H1 (cell line): Measurements from ENCODE around the gene HBM. TPM values are rescaled to one million over a fixed set of nuclear protein-coding genes. Genes with fewer than 3 reads are reported as not detected.

Source experiments
- CTCF ChIA-PET: fragments of 300-600 bp; sonication (Branson Sonifier 250); formaldehyde crosslinking; loops from one replicate; lab custom pipeline; 2021; ENCODE audit not compliant: partially characterized antibody; lab: Charles Lee
- POLR2A ChIA-PET: fragments of 300-600 bp; sonication (Branson Sonifier 250); formaldehyde crosslinking; loops from one replicate; lab custom pipeline; 2021; ENCODE audit warnings: inconsistent platforms; ENCODE audit not compliant: partially characterized antibody; lab: Charles Lee
- DNase-seq, 2 experiments: peaks; one replicate each; pipeline versions ENCODE4 v3.0.0 to v3.0.0-alpha.2; 2010 to 2022; ENCODE audit warnings: low spot score in 2 of 2, low read depth in 1 of 2, mixed read lengths in 1 of 2
- FAIRE-seq: peaks from 2 replicates; lab custom pipeline; 2011; peaks lifted over from hg19 to GRCh38; lab: Jason Lieb, UNC
- H2AFZ ChIP-seq: 2 replicates; pipeline ENCODE4 v1.8.1; 2012; ENCODE audit warnings: low read length, inconsistent platforms
- H2AK5ac ChIP-seq: 2 replicates; pipeline ENCODE4 v1.6.1; 2013; ENCODE audit warnings: low read depth, low read length
- H2BK120ac ChIP-seq: replicated peaks from 2 replicates; pipeline ENCODE3; 2013; ENCODE audit warnings: low read depth, low read length, inconsistent platforms
- H2BK12ac ChIP-seq: 2 replicates; pipeline ENCODE4 v1.6.1; 2013; ENCODE audit warnings: low read depth, low read length
- H2BK15ac ChIP-seq: 2 replicates; pipeline ENCODE4 v1.6.1; 2013; ENCODE audit warnings: low read length
- H2BK20ac ChIP-seq: 2 replicates; pipeline ENCODE4 v1.6.1; 2013; ENCODE audit warnings: low read length
- H2BK5ac ChIP-seq: 2 replicates; pipeline ENCODE4 v1.6.1; 2013; ENCODE audit warnings: low read depth, low read length
- H3K14ac ChIP-seq: 2 replicates; pipeline ENCODE4 v1.6.1; 2013; ENCODE audit warnings: inconsistent platforms; ENCODE audit not compliant: insufficient read length
- H3K18ac ChIP-seq: 2 replicates; pipeline ENCODE4 v1.6.1; 2013; ENCODE audit warnings: low read length; ENCODE audit errors: extremely low read depth
- H3K23ac ChIP-seq: 2 replicates; pipeline ENCODE4 v1.6.1; 2013; ENCODE audit warnings: inconsistent platforms; ENCODE audit not compliant: insufficient read length
- H3K23me2 ChIP-seq: 2 replicates; pipeline ENCODE4 v1.6.1; 2013; ENCODE audit warnings: low read depth, low read length
- H3K27ac ChIP-seq: 2 replicates; pipeline ENCODE4 v1.6.1; 2011; ENCODE audit warnings: low read depth, low read length, inconsistent platforms
- H3K27me3 ChIP-seq, 4 experiments: replicated peaks in 1 of 4; 1 replicate in 1 of 4; 2 replicates in 3 of 4; pipeline versions ENCODE4 v1.6.1 to v1.8.1; 2011 to 2013; ENCODE audit warnings: low read length in 3 of 4, mild to moderate bottlenecking in 3 of 4, inconsistent platforms in 2 of 4, mixed read lengths in 2 of 4, moderate library complexity in 1 of 4; ENCODE audit not compliant: control insufficient read depth in 3 of 4, insufficient read depth in 3 of 4; ENCODE audit errors: extremely low read depth in 1 of 4
- H3K36me3 ChIP-seq, 4 experiments: 2 replicates each; pipeline versions ENCODE4 v1.6.1 to v1.8.1; 2011 to 2013; ENCODE audit warnings: mild to moderate bottlenecking in 4 of 4, low read length in 3 of 4, moderate library complexity in 2 of 4, control low read depth in 1 of 4, inconsistent platforms in 1 of 4; ENCODE audit not compliant: insufficient read depth in 4 of 4, control insufficient read depth in 2 of 4
- H3K4ac ChIP-seq: replicated peaks from 2 replicates; pipeline ENCODE3; 2013; ENCODE audit warnings: low read length, low read depth, mixed read lengths, inconsistent platforms; ENCODE audit not compliant: insufficient read length
- H3K4me1 ChIP-seq, 4 experiments: replicated peaks in 1 of 4; 1 replicate in 1 of 4; 2 replicates in 3 of 4; pipeline versions ENCODE4 v1.6.1 to v1.8.1; 2011 to 2013; ENCODE audit warnings: low read length in 3 of 4, inconsistent platforms in 2 of 4, mixed read lengths in 1 of 4; ENCODE audit not compliant: insufficient read depth in 4 of 4, control insufficient read depth in 3 of 4
- H3K4me2 ChIP-seq, 2 experiments: 2 replicates each; pipeline versions ENCODE4 v1.6.1 to v1.8.1; 2011 to 2013; ENCODE audit warnings: low read depth in 2 of 2, low read length in 2 of 2, control low read depth in 1 of 2, inconsistent platforms in 1 of 2, mild to moderate bottlenecking in 1 of 2; ENCODE audit not compliant: insufficient read depth in 1 of 2
- H3K4me3 ChIP-seq, 4 experiments: fragments of 200-600, 300-600 bp in 1 of 4; sonication (generic), shearing (Covaris generic), sonication (Bioruptor Twin) in 1 of 4; 2 replicates each; pipeline versions ENCODE4 v1.5.1 to v1.8.1; 2011 to 2016; ENCODE audit warnings: low read length in 4 of 4, low read depth in 3 of 4, control low read depth in 2 of 4, inconsistent platforms in 2 of 4, mild to moderate bottlenecking in 2 of 4, mixed read lengths in 1 of 4, moderate library complexity in 1 of 4; ENCODE audit not compliant: insufficient read depth in 2 of 4; ENCODE audit errors: extremely low read depth in 1 of 4
- H3K56ac ChIP-seq: replicated peaks from 2 replicates; pipeline ENCODE3; 2013; ENCODE audit warnings: low read depth, mild to moderate bottlenecking, mixed read lengths, low read length, inconsistent platforms; ENCODE audit not compliant: insufficient read length
- H3K79me1 ChIP-seq: 2 replicates; pipeline ENCODE4 v1.6.1; 2013; ENCODE audit warnings: low read depth, low read length, control low read depth
- H3K79me2 ChIP-seq, 2 experiments: 2 replicates each; pipeline versions ENCODE4 v1.6.1 to v1.8.1; 2012 to 2013; ENCODE audit warnings: low read length in 2 of 2, mild to moderate bottlenecking in 2 of 2, inconsistent platforms in 1 of 2; ENCODE audit not compliant: insufficient read depth in 2 of 2, control insufficient read depth in 1 of 2
- H3K9ac ChIP-seq, 4 experiments: replicated peaks in 1 of 4; 1 replicate in 1 of 4; 2 replicates in 3 of 4; pipeline versions ENCODE4 v1.6.1 to v1.8.1; 2011 to 2013; ENCODE audit warnings: low read depth in 3 of 4, low read length in 3 of 4, control low read depth in 2 of 4, mild to moderate bottlenecking in 2 of 4, moderate library complexity in 2 of 4, inconsistent platforms in 1 of 4; ENCODE audit errors: extremely low read depth in 1 of 4
- H3K9me3 ChIP-seq, 2 experiments: 2 replicates each; pipeline versions ENCODE4 v1.6.1 to v1.8.1; 2012 to 2013; ENCODE audit warnings: mild to moderate bottlenecking in 2 of 2, moderate library complexity in 2 of 2, control low read depth in 1 of 2, inconsistent platforms in 1 of 2, low read depth in 1 of 2, low read length in 1 of 2, mixed read lengths in 1 of 2; ENCODE audit not compliant: insufficient read depth in 2 of 2
- H4K20me1 ChIP-seq, 2 experiments: replicated peaks in 1 of 2; 2 replicates each; pipeline versions ENCODE3 to v1.8.1; 2011 to 2013; ENCODE audit warnings: inconsistent platforms in 2 of 2, low read length in 2 of 2, mild to moderate bottlenecking in 1 of 2; ENCODE audit not compliant: insufficient read depth in 2 of 2, control insufficient read depth in 1 of 2
- H4K5ac ChIP-seq: 2 replicates; pipeline ENCODE4 v1.6.1; 2013; ENCODE audit warnings: low read length, low read depth, mixed read lengths, inconsistent platforms; ENCODE audit not compliant: insufficient read length
- H4K8ac ChIP-seq: 2 replicates; pipeline ENCODE4 v1.8.0; 2013; ENCODE audit warnings: mild to moderate bottlenecking, moderate library complexity, low read length, inconsistent platforms; ENCODE audit not compliant: insufficient read depth; ENCODE audit errors: extremely low read depth
- H4K91ac ChIP-seq: replicated peaks from 2 replicates; pipeline ENCODE3; 2013; ENCODE audit warnings: low read length, mixed read lengths, inconsistent platforms; ENCODE audit not compliant: insufficient read length
- BCL11A ChIP-seq, 2 experiments: IDR thresholded peaks; one replicate each; pipeline ENCODE4 v1.6.1; 2011; ENCODE audit warnings: low read depth in 2 of 2, low read length in 2 of 2, mild to moderate bottlenecking in 2 of 2
- CREB1 ChIP-seq: IDR thresholded peaks from 2 replicates; pipeline ENCODE4 v1.6.1; 2012; ENCODE audit warnings: inconsistent platforms
- CTCF ChIP-seq, 3 experiments: IDR thresholded peaks; 1 replicate in 2 of 3; 2 replicates in 1 of 3; pipeline versions ENCODE4 v1.5.1 to v1.6.1; 2011; ENCODE audit warnings: low read length in 3 of 3, mild to moderate bottlenecking in 3 of 3, inconsistent platforms in 2 of 3, low read depth in 1 of 3, moderate library complexity in 1 of 3; ENCODE audit not compliant: insufficient read depth in 1 of 3; ENCODE audit errors: control extremely low read depth in 1 of 3
- EP300 ChIP-seq, 2 experiments: IDR thresholded peaks; 1 replicate in 1 of 2; 2 replicates in 1 of 2; pipeline ENCODE4 v1.6.1; 2011 to 2012; ENCODE audit warnings: low read depth in 2 of 2, low read length in 2 of 2, mild to moderate bottlenecking in 2 of 2, borderline replicate concordance in 1 of 2, inconsistent platforms in 1 of 2, moderate library complexity in 1 of 2
- KDM4A ChIP-seq: IDR thresholded peaks from one replicate; pipeline ENCODE4 v1.7.1; 2012; ENCODE audit warnings: low read depth, mild to moderate bottlenecking, moderate library complexity, low read length, inconsistent platforms; ENCODE audit not compliant: severe bottlenecking
- POLR2AphosphoS5 ChIP-seq: IDR thresholded peaks from 2 replicates; pipeline ENCODE4 v1.6.1; 2011; ENCODE audit warnings: low read depth, low read length
- WGBS, 2 experiments: shearing (Covaris generic) in 1 of 2; methylation state at CpG; one replicate each; pipeline versions ENCODE4 v1.1.6 to v1.1.7; 2013 to 2015; ENCODE audit warnings: low lambda C conversion rate in 2 of 2, mixed read lengths in 2 of 2, inconsistent platforms in 1 of 2, low coverage in 1 of 2, missing lambda C conversion rate in 1 of 2; ENCODE audit not compliant: insufficient replicate concordance in 2 of 2, insufficient coverage in 1 of 2, insufficient read length in 1 of 2; ENCODE audit errors: extremely low coverage in 1 of 2, missing lambda C conversion rate in 1 of 2; 5-methylcytosine and 5-hydroxymethylcytosine counted together
- polyA plus RNA-seq, 7 experiments: library from polyadenylated mRNA; depleted of rRNA in 3 of 7; stranded (reverse) in 5 of 7; unstranded in 2 of 7; fragments of >200 nt in 5 of 7; fragments of 200-250 nt in 2 of 7; gene quantifications; 1 replicate in 5 of 7; 2 replicates in 1 of 7; 4 replicates in 1 of 7; pipeline versions ENCODE4 v1.2.1 to v1.2.3, GENCODE V29; 2011 to 2013; ENCODE audit warnings: missing spikeins in 2 of 7, mixed read lengths in 2 of 7
- total RNA-seq: library from RNA; stranded (reverse); fragmentation: NEBNext Ultra II Directional; extraction: Animal tissue kit (Norgen Biotek cat#: 25700); gene quantifications from 2 replicates; pipeline ENCODE4 v1.2.1, GENCODE V29; 2021

Gene HBM
- total and polyA plus RNA-seq, 2 of the 8 experiments (the other 6 are each of a cell fraction or from before 2014, with no cell fraction given) = 0.88 TPM; not detected in 1

- H3K23me2 ChIP-seq = peaks cover 9% of the 10 kb centered on the region; the same call in 1 of the 2 replicates
- H3K27me3 ChIP-seq = peaks cover 32 to 44% (median 39%) of the 10 kb centered on the region in 4 experiments
- no peaks in the 10 kb centered on the region for H3K9me3 ChIP-seq
- no peak overlapping the region for H4K91ac ChIP-seq
- H4K8ac ChIP-seq = peak overlapping the region; percentile 71; the same call in 1 of the 2 replicates
- no peak overlapping the region for H3K14ac ChIP-seq
- H2BK5ac ChIP-seq = no peak overlapping the region
- H3K4me2 ChIP-seq = peak overlapping the region in 1 of 2 experiments; percentile 55; a peak in 1 of 4 replicates
- no peak overlapping the region for H3K18ac ChIP-seq
- H3K27ac ChIP-seq = no peak overlapping the region
- H2BK12ac ChIP-seq = no peak overlapping the region
- H3K36me3 ChIP-seq = peaks cover 0 to 3% (median 0%) of the 10 kb centered on the region in 4 experiments; a peak in 1 of 8 replicates
- H2AK5ac ChIP-seq = no peak overlapping the region
- H2BK120ac ChIP-seq = no peak overlapping the region
- no peak overlapping the region; a peak in 1 of 8 replicates for H3K4me3 ChIP-seq
- no peaks in the 10 kb centered on the region; the same call in 1 of the 2 replicates for H3K79me1 ChIP-seq
- no peak overlapping the region for H3K9ac ChIP-seq
- H2BK15ac ChIP-seq = no peak overlapping the region
- FAIRE-seq = no peak
- H4K5ac ChIP-seq = no peak overlapping the region
- H3K79me2 ChIP-seq = no peaks in the 10 kb centered on the region
- H2BK20ac ChIP-seq = no peak overlapping the region
- WGBS, 2 experiments = 29% methylated on average over 21 of the region's 22 CpGs; no CpG with 5 or more reads in 1 of the 2 experiments
- TF ChIP-seq KDM4A = no peak
- no peak for TF ChIP-seq BCL11A (IDR thresholded peaks at IDR 0.05; ENCODE audit: low read depth in 2 of 2, low read length in 2 of 2)
- peak; percentile 88 to 92 (median 91) for TF ChIP-seq CTCF (IDR thresholded peaks at IDR 0.05; ENCODE audit: control extremely low read depth in 1 of 3, insufficient read depth in 1 of 3, low read depth in 1 of 3, low read length in 3 of 3)
- TF ChIP-seq EP300 (IDR thresholded peaks at IDR 0.05; ENCODE audit: borderline replicate concordance in 1 of 2, low read depth in 2 of 2, low read length in 2 of 2) = 0 out of 3 replicates have a peak, but pooled peaks of 1 of the 2 experiments have one; percentile 6
- TF ChIP-seq POLR2AphosphoS5 = peak; percentile 67; the same call in 1 of the 2 replicates
- peak; percentile 4; the same call in 1 of the 2 replicates for TF ChIP-seq CREB1
- POLR2A ChIA-PET = interaction anchor here (0.8 to 2.9 kb wide), 8 partner anchors 9 to 180 kb away, joined by 3 to 29 read pairs (median 4); partner anchors contain the start of genes HBM, NPRL3 and RHBDF1
- H4K20me1 ChIP-seq = peaks cover 9 to 12% of the 10 kb centered on the region in 2 experiments
- H2AFZ ChIP-seq = no peak overlapping the region
- no peak overlapping the region for H3K23ac ChIP-seq
- CTCF ChIA-PET = interaction anchor here (0.6 to 4.3 kb wide), 26 partner anchors 8 to 173 kb away, joined by 3 to 41 read pairs (median 4); partner anchors contain the start of genes HBM and MPG
- peak in 1 of 2 experiments; percentile 99 for DNase-seq
- H3K56ac ChIP-seq = no peak overlapping the region
- no peak overlapping the region for H3K4ac ChIP-seq
- peaks cover 0 to 5% (median 3%) of the 10 kb centered on the region in 4 experiments; a peak in 4 of 7 replicates for H3K4me1 ChIP-seq
Observed at GRCh38 chr16:181565-182021, 15.8 kb downstream of the HBM start.
